Activated B cell treated with CpG ODN at 0.5 μM for 24 hours (primary cell): ENCODE data around the gene FOXD3. TPM values are rescaled to one million over a fixed set of nuclear protein-coding genes. Genes with fewer than 3 reads are reported as not detected.
A peak's percentile ranks its signal among the peaks of the same experiment; 100 is the strongest.

Experiments used
- ATAC-seq: fragments of 200-7000 bp; cut with Tn5 transposase; one replicate; pipeline ENCODE4 v1.10.0; 2021; ENCODE audit warnings: low read depth, mild to moderate bottlenecking, moderate library complexity
- CTCF ChIA-PET: fragments of 350-600 bp; sonication (Branson Sonifier 250); formaldehyde crosslinking; loops from one replicate; lab custom pipeline; 2021; ENCODE audit warnings: antibody characterized with exemption; lab: Charles Lee
- POLR2A ChIA-PET: fragments of 350-600 bp; sonication (Branson Sonifier 250); formaldehyde crosslinking; loops from one replicate; lab custom pipeline; 2021; ENCODE audit warnings: antibody characterized with exemption; lab: Charles Lee
- DNase-seq: peaks from one replicate; pipeline ENCODE4 v3.0.0; 2022
- H3K27ac Mint-ChIP-seq: one replicate; pipeline ENCODE4 v1.8.0; 2020; ENCODE audit warnings: mixed read lengths
- H3K27me3 Mint-ChIP-seq: one replicate; pipeline ENCODE4 v1.8.0; 2021; ENCODE audit warnings: mixed read lengths
- H3K36me3 Mint-ChIP-seq: one replicate; pipeline ENCODE4 v1.8.0; 2021; ENCODE audit warnings: low read depth, mixed read lengths
- H3K4me1 Mint-ChIP-seq: one replicate; pipeline ENCODE4 v1.8.0; 2021; ENCODE audit warnings: mixed read lengths
- H3K4me3 Mint-ChIP-seq: one replicate; pipeline ENCODE4 v1.8.0; 2020; ENCODE audit warnings: mild to moderate bottlenecking, mixed read lengths
- H3K9me3 Mint-ChIP-seq: one replicate; pipeline ENCODE4 v1.8.0; 2020; ENCODE audit warnings: mixed read lengths
- intact Hi-C: fragments of 100-400 bp; cut with micrococcal nuclease; formaldehyde crosslinking; loops from one replicate; pipeline ENCODE4 v1.15.1; 2024
- total RNA-seq: library from RNA; stranded (reverse); gene quantifications from 2 replicates; pipeline ENCODE4 v1.2.3, GENCODE V29; 2022
- TF ChIP-seq, protein P1 (sequence below): fragments of 200-600 bp; IDR thresholded peaks from one replicate; pipeline ENCODE4 v1.8.0; 2022; ENCODE audit warnings: antibody characterized with exemption, mild to moderate bottlenecking

FOXD3 gene
- total RNA-seq, 1 donor from 2014 or later: not detected

DNA sequence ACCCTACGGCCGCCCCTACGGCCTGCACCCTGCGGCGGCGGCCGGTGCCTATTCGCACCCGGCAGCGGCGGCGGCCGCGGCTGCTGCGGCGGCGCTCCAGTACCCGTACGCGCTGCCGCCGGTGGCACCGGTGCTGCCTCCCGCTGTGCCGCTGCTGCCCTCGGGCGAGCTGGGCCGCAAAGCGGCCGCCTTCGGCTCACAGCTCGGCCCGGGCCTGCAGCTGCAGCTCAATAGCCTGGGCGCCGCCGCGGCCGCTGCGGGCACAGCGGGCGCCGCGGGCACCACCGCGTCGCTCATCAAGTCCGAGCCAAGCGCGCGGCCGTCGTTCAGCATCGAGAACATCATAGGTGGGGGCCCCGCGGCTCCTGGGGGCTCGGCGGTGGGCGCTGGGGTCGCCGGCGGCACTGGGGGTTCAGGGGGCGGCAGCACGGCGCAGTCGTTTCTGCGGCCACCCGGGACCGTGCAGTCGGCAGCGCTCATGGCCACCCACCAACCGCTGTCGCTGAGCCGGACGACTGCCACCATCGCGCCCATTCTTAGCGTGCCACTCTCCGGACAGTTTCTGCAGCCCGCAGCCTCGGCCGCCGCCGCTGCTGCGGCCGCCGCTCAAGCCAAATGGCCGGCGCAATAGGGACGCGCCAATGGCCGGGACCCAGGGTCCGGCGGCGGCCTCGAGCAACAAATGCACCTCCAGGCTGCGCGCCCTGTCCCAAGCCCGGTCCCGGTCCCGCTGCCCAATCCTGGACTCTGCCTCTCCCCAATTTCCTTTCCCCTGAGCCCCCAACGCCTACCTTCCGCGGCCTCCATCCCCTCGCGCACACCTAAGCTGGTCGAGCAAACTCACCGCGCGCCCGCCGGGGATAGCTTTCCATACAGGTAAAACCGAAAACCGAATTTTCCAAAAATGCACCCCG, 1.8 kb downstream of the FOXD3 start:
- ATAC-seq: no peak
- ChIA-PET POLR2A (no interaction called here), CTCF (no interaction called here)
- peak; percentile 16 for DNase-seq
- Mint-ChIP-seq H3K9me3 (peaks cover 5% of the 10 kb centered on the region), H3K27ac (peak overlapping the region; percentile 63), H3K27me3 (peaks cover 58% of the 10 kb centered on the region), H3K4me1 (peaks cover 22% of the 10 kb centered on the region), H3K36me3 (peaks cover 6% of the 10 kb centered on the region), H3K4me3 (peak overlapping the region; percentile 73)
- TF ChIP-seq, protein P1, sequence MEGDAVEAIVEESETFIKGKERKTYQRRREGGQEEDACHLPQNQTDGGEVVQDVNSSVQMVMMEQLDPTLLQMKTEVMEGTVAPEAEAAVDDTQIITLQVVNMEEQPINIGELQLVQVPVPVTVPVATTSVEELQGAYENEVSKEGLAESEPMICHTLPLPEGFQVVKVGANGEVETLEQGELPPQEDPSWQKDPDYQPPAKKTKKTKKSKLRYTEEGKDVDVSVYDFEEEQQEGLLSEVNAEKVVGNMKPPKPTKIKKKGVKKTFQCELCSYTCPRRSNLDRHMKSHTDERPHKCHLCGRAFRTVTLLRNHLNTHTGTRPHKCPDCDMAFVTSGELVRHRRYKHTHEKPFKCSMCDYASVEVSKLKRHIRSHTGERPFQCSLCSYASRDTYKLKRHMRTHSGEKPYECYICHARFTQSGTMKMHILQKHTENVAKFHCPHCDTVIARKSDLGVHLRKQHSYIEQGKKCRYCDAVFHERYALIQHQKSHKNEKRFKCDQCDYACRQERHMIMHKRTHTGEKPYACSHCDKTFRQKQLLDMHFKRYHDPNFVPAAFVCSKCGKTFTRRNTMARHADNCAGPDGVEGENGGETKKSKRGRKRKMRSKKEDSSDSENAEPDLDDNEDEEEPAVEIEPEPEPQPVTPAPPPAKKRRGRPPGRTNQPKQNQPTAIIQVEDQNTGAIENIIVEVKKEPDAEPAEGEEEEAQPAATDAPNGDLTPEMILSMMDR: no peak
- intact Hi-C loops: loop anchor here (2.0 to 5.0 kb wide), 2 partner anchors 43 to 198 kb away; partner anchors contain the start of genes ALG6, EFCAB7 and ITGB3BP

DNA sequence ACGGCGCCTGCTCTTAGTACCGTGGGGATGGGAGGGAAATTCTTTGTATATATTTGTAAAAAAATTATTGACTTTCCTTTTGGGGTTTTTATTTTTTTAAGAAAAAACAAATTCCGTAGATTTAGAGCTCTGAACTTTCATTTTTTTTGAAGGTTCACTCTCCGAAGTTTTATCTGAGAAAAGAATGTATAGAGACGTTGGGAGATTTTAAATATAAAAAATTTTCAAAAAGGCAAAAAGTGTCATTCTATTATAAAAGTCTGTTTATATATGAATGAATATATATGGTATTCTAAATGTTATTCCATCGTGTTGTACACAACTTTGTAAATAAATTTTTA, 2.4 kb downstream of the FOXD3 start:
- Mint-ChIP-seq H3K9me3 (peaks cover 2% of the 10 kb centered on the region), H3K4me3 (peak overlapping the region; percentile 73), H3K4me1 (peaks cover 28% of the 10 kb centered on the region), H3K36me3 (peaks cover 3% of the 10 kb centered on the region), H3K27ac (peak overlapping the region; percentile 63), H3K27me3 (peaks cover 59% of the 10 kb centered on the region)
- TF ChIP-seq, protein P1: no peak
- intact Hi-C loops: loop anchor here (5.0 kb wide), 2 partner anchors 198 to 268 kb away; partner anchors contain the start of genes EFCAB7, ITGB3BP and PGM1
- CTCF ChIA-PET: no interaction called here
- ATAC-seq: no peak
- no peak for DNase-seq
- POLR2A ChIA-PET: no interaction called here

GRCh38 chr1:63325279-63325985, 3.1 kb downstream of the FOXD3 start:
- ATAC-seq (no peak), DNase-seq (no peak)
- Mint-ChIP-seq H3K27ac (no peak overlapping the region), H3K9me3 (peaks cover 2% of the 10 kb centered on the region), H3K4me1 (peaks cover 29% of the 10 kb centered on the region), H3K36me3 (peaks cover 3% of the 10 kb centered on the region), H3K27me3 (peaks cover 56% of the 10 kb centered on the region), H3K4me3 (no peak overlapping the region)
- POLR2A ChIA-PET: interaction anchor here (0.6 kb wide), 1 partner anchor 44 kb away, joined by 5 read pairs; no protein-coding TSS in a partner anchor
- intact Hi-C loops: loop anchor here (5.0 kb wide), 1 partner anchor 267 kb away; the partner anchor contains the start of gene PGM1
- CTCF ChIA-PET: no interaction called here
- TF ChIP-seq, protein P1: no peak

DNA sequence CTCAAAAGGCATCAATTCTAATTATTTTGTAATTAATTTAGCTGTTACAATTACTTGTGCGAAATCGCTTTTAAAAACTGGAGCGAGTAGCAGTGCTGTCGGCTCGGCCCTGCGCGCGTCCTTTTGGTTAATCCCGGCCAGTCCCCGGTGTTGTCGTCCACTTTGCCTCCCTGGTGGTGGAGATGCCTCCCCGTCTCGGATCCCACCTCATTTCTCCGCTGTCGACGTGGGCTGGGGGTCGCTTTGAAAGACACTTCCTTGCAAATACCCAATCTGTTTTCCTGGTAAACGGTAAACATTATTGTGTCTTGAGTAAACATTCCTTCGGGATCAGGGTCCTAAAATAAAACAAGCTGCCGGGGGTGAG, 3.7 kb downstream of the FOXD3 start:
- Mint-ChIP-seq H3K27me3 (peaks cover 56% of the 10 kb centered on the region), H3K36me3 (peaks cover 3% of the 10 kb centered on the region), H3K4me1 (peaks cover 30% of the 10 kb centered on the region), H3K27ac (no peak overlapping the region), H3K9me3 (peaks cover 2% of the 10 kb centered on the region), H3K4me3 (no peak overlapping the region)
- ChIA-PET POLR2A (no interaction called here), CTCF (interaction anchor here (1.2 to 1.8 kb wide), 2 partner anchors 9 to 10 kb away, joined by 3 to 5 read pairs; no protein-coding TSS in a partner anchor)
- DNase-seq (no peak), ATAC-seq (no peak)
- intact Hi-C loops: loop anchor here (5.0 kb wide), 1 partner anchor 266 kb away; the partner anchor contains the start of gene PGM1
- TF ChIP-seq, protein P1: no peak
